Natural killer cell (primary cell): Measurements from ENCODE around the gene CASP5. TPM values are rescaled to one million over a fixed set of nuclear protein-coding genes. Genes with fewer than 3 reads are reported as not detected.

Experiments used
- ATAC-seq, 3 donors: fragments of 150-1000 bp in 2 of 3; fragments of 200-7000 bp in 1 of 3; cut with Tn5 transposase; 1 replicate in 1 of 3; 2 replicates in 2 of 3; pipeline ENCODE4 v1.10.0; 2021; ENCODE audit warnings: mild to moderate bottlenecking in 2 of 3, moderate library complexity in 2 of 3
- DNase-seq, 2 donors: peaks; one replicate each; pipeline versions ENCODE4 v3.0.0 to v3.0.0-alpha.2; 2013 to 2021; ENCODE audit warnings: mixed read lengths in 1 of 2
- H3K27ac ChIP-seq: one replicate; pipeline ENCODE4 v1.5.1; 2013; ENCODE audit warnings: mild to moderate bottlenecking, low read length
- H3K27me3 ChIP-seq: one replicate; pipeline ENCODE4 v1.6.1; 2013; ENCODE audit warnings: low read length; ENCODE audit not compliant: control insufficient read depth, insufficient read depth
- H3K36me3 ChIP-seq: one replicate; pipeline ENCODE4 v1.6.1; 2013; ENCODE audit warnings: low read length; ENCODE audit not compliant: control insufficient read depth, insufficient read depth
- H3K4me1 ChIP-seq: one replicate; pipeline ENCODE4 v1.6.1; 2013; ENCODE audit warnings: low read length; ENCODE audit not compliant: control insufficient read depth, insufficient read depth
- H3K4me3 ChIP-seq: one replicate; pipeline ENCODE4 v1.5.1; 2013; ENCODE audit warnings: low read length
- H3K9me3 ChIP-seq: one replicate; pipeline ENCODE4 v1.6.1; 2013; ENCODE audit warnings: low read length; ENCODE audit not compliant: control insufficient read depth, insufficient read depth
- H3K27ac Mint-ChIP-seq, 2 donors: one replicate each; pipeline ENCODE4 v1.8.0; 2022; ENCODE audit warnings: mild to moderate bottlenecking in 2 of 2, mixed read lengths in 2 of 2, moderate library complexity in 1 of 2
- H3K27me3 Mint-ChIP-seq, 2 donors: one replicate each; pipeline ENCODE4 v1.8.0; 2022; ENCODE audit warnings: low read depth in 2 of 2, mixed read lengths in 2 of 2
- H3K36me3 Mint-ChIP-seq: one replicate; pipeline ENCODE4 v1.8.0; 2022; ENCODE audit warnings: mixed read lengths
- H3K4me1 Mint-ChIP-seq, 2 donors: one replicate each; pipeline ENCODE4 v1.8.0; 2022; ENCODE audit warnings: mixed read lengths in 2 of 2
- H3K4me3 Mint-ChIP-seq: one replicate; pipeline ENCODE4 v1.8.0; 2022; ENCODE audit warnings: mild to moderate bottlenecking, moderate library complexity, mixed read lengths
- H3K9me3 Mint-ChIP-seq, 2 donors: one replicate each; pipeline ENCODE4 v1.8.0; 2022; ENCODE audit warnings: mixed read lengths in 2 of 2
- CTCF ChIP-seq: fragments of 200-600 bp; IDR thresholded peaks from one replicate; pipeline ENCODE4 v1.8.0; 2022; ENCODE audit warnings: antibody characterized with exemption
- WGBS: methylation state at CpG from one replicate; pipeline ENCODE4 v1.1.7; 2013; ENCODE audit warnings: missing lambda C conversion rate; ENCODE audit not compliant: insufficient coverage; 5-methylcytosine and 5-hydroxymethylcytosine counted together
- intact Hi-C: fragments of 100-400 bp; cut with micrococcal nuclease; formaldehyde crosslinking; loops from one replicate; pipeline ENCODE4 v1.14.2; 2022
- total RNA-seq, 4 donors: library from RNA; stranded (reverse); fragments of 120-200 nt in 1 of 4; gene quantifications; one replicate each; pipeline versions ENCODE4 v1.2.3 to v1.2.4, GENCODE V29; 2013 to 2022

The CASP5 gene
- total RNA-seq, 3 donors from 2014 or later (not counting 1 experiment from before 2014, with no cell fraction given) = 1.1 to 1.6 (median 1.3) TPM

- Histone ChIP-seq H3K27me3 (no peaks in the 10 kb centered on the region), H3K9me3 (no peaks in the 10 kb centered on the region), H3K4me1 (peaks cover 20% of the 10 kb centered on the region), H3K27ac (no peak overlapping the region), H3K4me3 (no peak overlapping the region), H3K36me3 (peaks cover 14% of the 10 kb centered on the region)
- 94% methylated on average over 2 of the region's 3 CpGs for WGBS
- H3K27ac Mint-ChIP-seq = peak overlapping the region; percentile 6 to 65
- peaks cover 77 to 87% of the 10 kb centered on the region in 2 donors for H3K4me1 Mint-ChIP-seq
- TF ChIP-seq CTCF = no peak
- DNase-seq = no peak
- H3K36me3 Mint-ChIP-seq = no peaks in the 10 kb centered on the region
- H3K4me3 Mint-ChIP-seq = no peak overlapping the region
- no peaks in the 10 kb centered on the region for H3K9me3 Mint-ChIP-seq
- no peak for ATAC-seq
- intact Hi-C loops = no loop called here
- H3K27me3 Mint-ChIP-seq = no peaks in the 10 kb centered on the region
Observed at GRCh38 chr11:104962852-104963251, 60.1 kb downstream of the CASP5 start.

- H3K4me1 ChIP-seq = peaks cover 4% of the 10 kb centered on the region
- H3K36me3 Mint-ChIP-seq = peaks cover 6% of the 10 kb centered on the region
Observed at GRCh38 chr11:104957280-104957679, 65.7 kb downstream of the CASP5 start.

GRCh38 chr11:104956528-104956927 is 66.4 kb downstream of the CASP5 start:
- peaks cover 3% of the 10 kb centered on the region for H3K4me1 ChIP-seq
- intact Hi-C loops = no loop called here
- Mint-ChIP-seq H3K27ac (peak overlapping the region; percentile 44 to 67), H3K27me3 (no peaks in the 10 kb centered on the region), H3K4me3 (peak overlapping the region; percentile 52), H3K9me3 (no peaks in the 10 kb centered on the region), H3K36me3 (peaks cover 10% of the 10 kb centered on the region), H3K4me1 (peaks cover 63 to 64% of the 10 kb centered on the region in 2 donors)
- no peaks in the 10 kb centered on the region for H3K9me3 ChIP-seq
- no peak for TF ChIP-seq CTCF
- no peak overlapping the region for H3K27ac ChIP-seq
- no peaks in the 10 kb centered on the region for H3K27me3 ChIP-seq
- H3K36me3 ChIP-seq = peaks cover 42% of the 10 kb centered on the region
- no peak overlapping the region for H3K4me3 ChIP-seq
- ATAC-seq = peak in 1 of 3 donors; percentile 26
- no peak for DNase-seq

More at GRCh38 chr11:104957280-104957679, 65.7 kb downstream of the CASP5 start:
- ATAC-seq (no peak), DNase-seq (no peak)
- no peaks in the 10 kb centered on the region for H3K27me3 ChIP-seq
- Mint-ChIP-seq H3K27ac (peak overlapping the region; percentile 65 to 68), H3K4me1 (peaks cover 67 to 72% of the 10 kb centered on the region in 2 donors), H3K9me3 (no peaks in the 10 kb centered on the region), H3K4me3 (peak overlapping the region; percentile 10), H3K27me3 (no peaks in the 10 kb centered on the region)
- no peaks in the 10 kb centered on the region for H3K9me3 ChIP-seq
- WGBS = 75% methylated on average over 2 of the region's 3 CpGs
- no peak for TF ChIP-seq CTCF
- intact Hi-C loops = no loop called here
- H3K36me3 ChIP-seq = peaks cover 38% of the 10 kb centered on the region
- no peak overlapping the region for H3K4me3 ChIP-seq
- H3K27ac ChIP-seq = no peak overlapping the region

GRCh38 chr11:104946907-104947306 is 76.1 kb downstream of the CASP5 start:
- no peaks in the 10 kb centered on the region for H3K9me3 ChIP-seq
- DNase-seq (peak in 1 of 2 donors; percentile 77), ATAC-seq (peak; percentile 67 to 88 (median 81))
- no peak overlapping the region for H3K4me3 ChIP-seq
- intact Hi-C loops = loop anchor here (10.0 kb wide), 1 partner anchor 58 kb away; no protein-coding TSS in a partner anchor
- 33% methylated on average over 1 of the region's 2 CpGs for WGBS
- no peak overlapping the region for H3K27ac ChIP-seq
- no peaks in the 10 kb centered on the region for H3K27me3 ChIP-seq
- Mint-ChIP-seq H3K9me3 (no peaks in the 10 kb centered on the region), H3K27ac (peak overlapping the region; percentile 7 to 19), H3K27me3 (no peaks in the 10 kb centered on the region), H3K36me3 (peaks cover 77% of the 10 kb centered on the region), H3K4me3 (no peak overlapping the region), H3K4me1 (peaks cover 34 to 36% of the 10 kb centered on the region in 2 donors)
- TF ChIP-seq CTCF = peak; percentile 71
- H3K4me1 ChIP-seq = no peaks in the 10 kb centered on the region
- peaks cover 91% of the 10 kb centered on the region for H3K36me3 ChIP-seq
